Choroid plexus epithelial cell (primary cell): ENCODE measurements around the gene OR4C45.
A peak's percentile ranks its signal among the peaks of the same experiment; 100 is the strongest.
"Not testable (repeated sequence)": the region's sequence is repeated elsewhere in the genome, so short reads cannot be mapped to it uniquely, and the experiment has no call there.

ENCODE experiments used
- DNase-seq: peaks from one replicate; pipeline ENCODE4 v3.0.0-alpha.2; 2010; ENCODE audit warnings: low read depth
- H3K4me3 ChIP-seq: 2 replicates; pipeline ENCODE4 v1.5.1; 2011; ENCODE audit warnings: low read depth, mild to moderate bottlenecking, control low read depth, low read length, moderate library complexity
- CTCF ChIP-seq: conservative IDR thresholded peaks from 2 replicates; pipeline ENCODE4 v1.5.1; 2011; ENCODE audit warnings: low read depth, mild to moderate bottlenecking, control low read depth, inconsistent platforms, low read length, moderate library complexity

The OR4C45 gene

GRCh38 chr11:50078001-50078400, 45.3 kb downstream of the OR4C45 start:
- no peak for DNase-seq
- no peak for TF ChIP-seq CTCF
- H3K4me3 ChIP-seq, result no peak overlapping the region

GRCh38 chr11:50078946-50079345, 46.3 kb downstream of the OR4C45 start:
- peak; percentile 1 for DNase-seq
- not testable (repeated sequence) for H3K4me3 ChIP-seq

GRCh38 chr11:50080256-50080655, 47.6 kb downstream of the OR4C45 start:
- no peak overlapping the region for H3K4me3 ChIP-seq
- DNase-seq, result no peak
- TF ChIP-seq CTCF, result no peak
